ENCODE results near the gene KLHL15. TPM values are rescaled to one million over a fixed set of nuclear protein-coding genes. Genes with fewer than 3 reads are reported as not detected.

The KLHL15 gene
- total RNA-seq, 1 donor, result 8.7 TPM

DNA sequence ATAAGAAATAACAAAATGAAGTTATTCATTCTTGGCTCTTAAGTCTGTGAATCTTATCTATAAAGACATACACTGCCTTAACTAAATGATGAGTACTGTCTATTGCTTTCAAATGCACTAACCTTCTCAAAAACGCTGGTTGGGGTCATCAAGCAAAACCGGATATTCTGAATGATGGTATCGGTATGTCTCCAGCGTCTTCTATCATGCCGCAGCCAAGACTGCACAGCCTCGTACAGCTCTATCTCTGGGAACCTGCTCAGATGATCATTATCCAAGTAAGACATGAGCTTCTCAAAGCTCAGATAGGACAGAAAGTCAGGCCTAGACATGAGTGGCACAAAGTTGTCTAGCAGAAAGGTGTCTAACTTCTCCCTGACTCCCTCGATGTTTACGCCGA, 21.1 kb downstream of the KLHL15 start:
- peaks cover 3% of the 10 kb centered on the region for H3K36me3 ChIP-seq (ENCODE audit: insufficient read depth, low read length)
- no peaks in the 10 kb centered on the region for H3K27me3 ChIP-seq (ENCODE audit: insufficient read depth, low read length)
- no peaks in the 10 kb centered on the region for H3K9me3 ChIP-seq (ENCODE audit: low read depth, low read length)
- no peaks in the 10 kb centered on the region for H4K20me1 ChIP-seq (ENCODE audit: insufficient read depth, low read length)
- peaks cover 18% of the 10 kb centered on the region for H3K79me2 ChIP-seq (ENCODE audit: insufficient read depth, low read length)
- no peak for DNase-seq (ENCODE audit: insufficient read length, low spot score, missing footprints)
- no peak overlapping the region for H3K4me2 ChIP-seq (ENCODE audit: insufficient read depth, low read length)
- TF ChIP-seq, protein P1, sequence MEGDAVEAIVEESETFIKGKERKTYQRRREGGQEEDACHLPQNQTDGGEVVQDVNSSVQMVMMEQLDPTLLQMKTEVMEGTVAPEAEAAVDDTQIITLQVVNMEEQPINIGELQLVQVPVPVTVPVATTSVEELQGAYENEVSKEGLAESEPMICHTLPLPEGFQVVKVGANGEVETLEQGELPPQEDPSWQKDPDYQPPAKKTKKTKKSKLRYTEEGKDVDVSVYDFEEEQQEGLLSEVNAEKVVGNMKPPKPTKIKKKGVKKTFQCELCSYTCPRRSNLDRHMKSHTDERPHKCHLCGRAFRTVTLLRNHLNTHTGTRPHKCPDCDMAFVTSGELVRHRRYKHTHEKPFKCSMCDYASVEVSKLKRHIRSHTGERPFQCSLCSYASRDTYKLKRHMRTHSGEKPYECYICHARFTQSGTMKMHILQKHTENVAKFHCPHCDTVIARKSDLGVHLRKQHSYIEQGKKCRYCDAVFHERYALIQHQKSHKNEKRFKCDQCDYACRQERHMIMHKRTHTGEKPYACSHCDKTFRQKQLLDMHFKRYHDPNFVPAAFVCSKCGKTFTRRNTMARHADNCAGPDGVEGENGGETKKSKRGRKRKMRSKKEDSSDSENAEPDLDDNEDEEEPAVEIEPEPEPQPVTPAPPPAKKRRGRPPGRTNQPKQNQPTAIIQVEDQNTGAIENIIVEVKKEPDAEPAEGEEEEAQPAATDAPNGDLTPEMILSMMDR (IDR thresholded peaks at IDR 0.05; ENCODE audit: extremely low read depth, low read depth, low read length), result no peak
- H2AFZ ChIP-seq (ENCODE audit: low read length), result no peak overlapping the region
- no peak overlapping the region for H3K27ac ChIP-seq (ENCODE audit: low read depth, low read length)
- no peaks in the 10 kb centered on the region for H3K4me1 ChIP-seq (ENCODE audit: insufficient read depth, low read length)
- no peak overlapping the region for H3K4me3 ChIP-seq (ENCODE audit: insufficient read depth, low read length)

DNA sequence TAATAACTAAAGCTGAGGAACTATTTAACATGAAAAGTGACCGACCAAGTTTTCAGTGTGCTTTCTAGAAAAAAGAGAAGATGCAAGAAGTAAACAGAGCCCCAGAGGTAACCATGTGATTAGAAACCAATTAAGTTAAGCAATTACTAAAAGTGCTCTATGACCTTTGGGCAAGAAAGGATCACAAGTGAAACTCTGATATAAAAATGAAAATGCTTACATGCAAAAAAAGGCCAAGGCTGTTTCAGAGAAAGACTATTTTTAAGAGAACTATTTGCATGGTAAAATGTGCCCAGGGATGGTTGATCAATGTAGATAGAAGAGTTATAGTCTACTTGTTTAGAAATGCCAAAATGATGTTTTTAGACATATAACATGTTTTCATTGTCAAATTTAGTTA, 22.0 kb downstream of the KLHL15 start:
- Histone ChIP-seq H3K4me1 (ENCODE audit: insufficient read depth, low read length) (no peaks in the 10 kb centered on the region), H2AFZ (ENCODE audit: low read length) (no peak overlapping the region), H3K9me3 (ENCODE audit: low read depth, low read length) (no peaks in the 10 kb centered on the region), H4K20me1 (ENCODE audit: insufficient read depth, low read length) (no peaks in the 10 kb centered on the region), H3K27ac (ENCODE audit: low read depth, low read length) (no peak overlapping the region), H3K4me2 (ENCODE audit: insufficient read depth, low read length) (no peak overlapping the region), H3K4me3 (ENCODE audit: insufficient read depth, low read length) (no peak overlapping the region), H3K79me2 (ENCODE audit: insufficient read depth, low read length) (peaks cover 10% of the 10 kb centered on the region), H3K36me3 (ENCODE audit: insufficient read depth, low read length) (peaks cover 3% of the 10 kb centered on the region), H3K27me3 (ENCODE audit: insufficient read depth, low read length) (no peaks in the 10 kb centered on the region)
- TF ChIP-seq, protein P1 (IDR thresholded peaks at IDR 0.05; ENCODE audit: extremely low read depth, low read depth, low read length), result no peak
- DNase-seq (ENCODE audit: insufficient read length, low spot score, missing footprints), result no peak

DNA sequence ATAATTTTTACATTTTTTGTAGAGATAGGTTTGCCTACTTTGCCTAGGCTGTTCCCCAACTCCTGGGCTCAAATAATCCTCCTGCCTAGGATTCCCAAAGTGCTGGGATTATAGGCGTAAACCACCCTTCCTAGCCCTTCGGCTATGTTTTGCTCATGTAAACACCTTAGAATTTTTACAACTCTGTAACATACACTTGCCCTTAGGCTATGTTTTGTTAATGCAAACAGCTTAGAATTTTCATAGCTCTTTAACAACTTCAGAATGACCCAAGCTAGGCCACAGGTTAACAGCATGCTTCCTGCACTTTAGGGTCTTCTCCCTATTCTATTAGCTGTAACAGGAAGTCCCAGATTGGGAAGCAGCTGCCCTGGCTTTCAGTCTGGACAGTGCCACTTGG, 24.2 kb downstream of the KLHL15 start:
- Histone ChIP-seq H3K9me3 (ENCODE audit: low read depth, low read length) (no peaks in the 10 kb centered on the region), H3K4me2 (ENCODE audit: insufficient read depth, low read length) (no peak overlapping the region), H3K4me3 (ENCODE audit: insufficient read depth, low read length) (no peak overlapping the region), H3K27ac (ENCODE audit: low read depth, low read length) (no peak overlapping the region), H3K4me1 (ENCODE audit: insufficient read depth, low read length) (no peaks in the 10 kb centered on the region), H2AFZ (ENCODE audit: low read length) (no peak overlapping the region), H3K36me3 (ENCODE audit: insufficient read depth, low read length) (peaks cover 3% of the 10 kb centered on the region), H3K79me2 (ENCODE audit: insufficient read depth, low read length) (no peaks in the 10 kb centered on the region), H4K20me1 (ENCODE audit: insufficient read depth, low read length) (no peaks in the 10 kb centered on the region), H3K27me3 (ENCODE audit: insufficient read depth, low read length) (no peaks in the 10 kb centered on the region)
- TF ChIP-seq, protein P1 (IDR thresholded peaks at IDR 0.05; ENCODE audit: extremely low read depth, low read depth, low read length), result no peak
- DNase-seq (ENCODE audit: insufficient read length, low spot score, missing footprints), result no peak

DNA sequence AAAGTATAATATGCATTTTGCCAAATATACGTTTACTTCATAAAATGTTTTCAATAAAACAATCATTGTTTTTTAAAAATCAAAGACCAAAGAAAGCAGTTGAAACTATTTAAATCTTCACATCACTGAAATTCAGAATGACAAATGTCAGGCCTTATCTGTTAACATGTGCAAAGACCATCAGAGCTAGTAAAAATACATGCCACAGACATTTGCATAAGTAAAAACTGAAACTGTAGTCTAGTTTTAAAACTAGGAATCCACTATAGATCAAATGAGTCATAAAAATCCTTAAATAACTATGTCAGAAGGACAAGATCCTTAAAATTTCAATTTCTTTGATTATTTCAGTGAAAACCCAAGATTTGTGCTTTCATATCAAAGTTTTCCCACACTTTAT, 24.8 kb downstream of the KLHL15 start:
- no peaks in the 10 kb centered on the region for H4K20me1 ChIP-seq (ENCODE audit: insufficient read depth, low read length)
- H2AFZ ChIP-seq (ENCODE audit: low read length), result no peak overlapping the region
- DNase-seq (ENCODE audit: insufficient read length, low spot score, missing footprints), result peak; percentile 75
- no peak overlapping the region for H3K27ac ChIP-seq (ENCODE audit: low read depth, low read length)
- no peaks in the 10 kb centered on the region for H3K79me2 ChIP-seq (ENCODE audit: insufficient read depth, low read length)
- no peaks in the 10 kb centered on the region for H3K27me3 ChIP-seq (ENCODE audit: insufficient read depth, low read length)
- no peak overlapping the region for H3K4me3 ChIP-seq (ENCODE audit: insufficient read depth, low read length)
- no peaks in the 10 kb centered on the region for H3K9me3 ChIP-seq (ENCODE audit: low read depth, low read length)
- TF ChIP-seq, protein P1 (IDR thresholded peaks at IDR 0.05; ENCODE audit: extremely low read depth, low read depth, low read length), result no peak
- H3K4me1 ChIP-seq (ENCODE audit: insufficient read depth, low read length), result no peaks in the 10 kb centered on the region
- H3K4me2 ChIP-seq (ENCODE audit: insufficient read depth, low read length), result no peak overlapping the region
- peaks cover 3% of the 10 kb centered on the region for H3K36me3 ChIP-seq (ENCODE audit: insufficient read depth, low read length)
